ENCODE results near the gene GPRC5A. TPM values are rescaled to one million over a fixed set of nuclear protein-coding genes. Genes with fewer than 3 reads are reported as not detected.

GPRC5A gene
- total and polyA plus RNA-seq, 2 experiments from 2014 or later = 37.8 to 84.8 TPM

- no peak within 1 kb of the TSS for H3K9ac ChIP-seq
- no peaks in the 10 kb centered on the region for H3K27me3 ChIP-seq (replicated peaks; ENCODE audit: insufficient read depth)
- H4K20me1 ChIP-seq (ENCODE audit: insufficient read depth) = no peaks in the 10 kb centered on the region
- no peaks in the 10 kb centered on the region for H3K36me3 ChIP-seq (ENCODE audit: low read depth)
- no peak within 1 kb of the TSS for H3K4me2 ChIP-seq (ENCODE audit: unreplicated experiment)
- peaks cover 7% of the 10 kb centered on the region; the same call in 1 of the 2 replicates for H3K4me1 ChIP-seq (ENCODE audit: insufficient read depth)
- in situ Hi-C loops (cut with MboI) = no loop called here
- H3K4me3 ChIP-seq = no peak within 1 kb of the TSS
- H3K9me2 ChIP-seq (ENCODE audit: insufficient read depth) = no peaks in the 10 kb centered on the region
- peaks cover 13% of the 10 kb centered on the region; the same call in 1 of the 2 replicates for H3F3A ChIP-seq (ENCODE audit: insufficient read depth)
- TF ChIP-seq EZH2phosphoT487 (IDR thresholded peaks at IDR 0.05; ENCODE audit: insufficient read depth, low read depth) = no peak
- no peak for TF ChIP-seq EZH2 (IDR thresholded peaks at IDR 0.05; ENCODE audit: insufficient read depth, poor library complexity, severe bottlenecking)
- no peaks in the 10 kb centered on the region for H3K79me2 ChIP-seq (ENCODE audit: insufficient read depth)
- no peaks in the 10 kb centered on the region for H3K9me3 ChIP-seq (ENCODE audit: low read depth)
- no peak within 1 kb of the TSS for H3K27ac ChIP-seq
- WGBS, 2 experiments (ENCODE audit: low coverage in 1 of 2, low lambda C conversion rate in 2 of 2, missing lambda C conversion rate in 2 of 2) = 97% methylated on average over 6 of the region's 6 CpGs
- H2AFZ ChIP-seq = no peak within 1 kb of the TSS
- no peak for DNase-seq
Measured at GRCh38 chr12:12952036-12952435, 60.7 kb downstream of the GPRC5A start, which contains the start of gene GPRC5D. Gene GPRC5D (minus strand): TSS chr12:12952170. CDS start chr12:12950384, 1,786 bp downstream.

GRCh38 chr12:12954356-12954755, 63.0 kb downstream of the GPRC5A start:
- no peak for TF ChIP-seq EZH2phosphoT487 (IDR thresholded peaks at IDR 0.05; ENCODE audit: insufficient read depth, low read depth)
- TF ChIP-seq EZH2 (IDR thresholded peaks at IDR 0.05; ENCODE audit: insufficient read depth, poor library complexity, severe bottlenecking) = no peak
- no peak overlapping the region for H2AFZ ChIP-seq
- 59 to 63% methylated on average over 4 of the region's 4 CpGs for WGBS, 2 experiments (ENCODE audit: low coverage in 1 of 2, low lambda C conversion rate in 2 of 2, missing lambda C conversion rate in 2 of 2)

GRCh38 chr12:12954878-12955625, 63.7 kb downstream of the GPRC5A start:
- H3K9me2 ChIP-seq (ENCODE audit: insufficient read depth) = no peaks in the 10 kb centered on the region
- H3K36me3 ChIP-seq (ENCODE audit: low read depth) = no peaks in the 10 kb centered on the region
- no peak overlapping the region for H3K4me3 ChIP-seq
- TF ChIP-seq EZH2 (IDR thresholded peaks at IDR 0.05; ENCODE audit: insufficient read depth, poor library complexity, severe bottlenecking) (no peak), EZH2phosphoT487 (IDR thresholded peaks at IDR 0.05; ENCODE audit: insufficient read depth, low read depth) (no peak)
- no peaks in the 10 kb centered on the region for H3K79me2 ChIP-seq (ENCODE audit: insufficient read depth)
- DNase-seq = no peak
- in situ Hi-C loops (cut with MboI) = no loop called here
- no peak overlapping the region for H2AFZ ChIP-seq
- H3K4me2 ChIP-seq (ENCODE audit: unreplicated experiment) = no peak overlapping the region
- 85 to 86% methylated on average over 6 of the region's 6 CpGs for WGBS, 2 experiments (ENCODE audit: low coverage in 1 of 2, low lambda C conversion rate in 2 of 2, missing lambda C conversion rate in 2 of 2)
- no peaks in the 10 kb centered on the region for H4K20me1 ChIP-seq (ENCODE audit: insufficient read depth)
- no peaks in the 10 kb centered on the region for H3K27me3 ChIP-seq (replicated peaks; ENCODE audit: insufficient read depth)
- H3F3A ChIP-seq (ENCODE audit: insufficient read depth) = peaks cover 10% of the 10 kb centered on the region; the same call in 1 of the 2 replicates
- peaks cover 5% of the 10 kb centered on the region; the same call in 1 of the 2 replicates for H3K4me1 ChIP-seq (ENCODE audit: insufficient read depth)
- H3K9me3 ChIP-seq (ENCODE audit: low read depth) = no peaks in the 10 kb centered on the region
- H3K27ac ChIP-seq = no peak overlapping the region
- H3K9ac ChIP-seq = no peak overlapping the region

More at GRCh38 chr12:12954356-12954755, 63.0 kb downstream of the GPRC5A start:
- Histone ChIP-seq H4K20me1 (ENCODE audit: insufficient read depth) (no peaks in the 10 kb centered on the region), H3K27ac (no peak overlapping the region), H3K79me2 (ENCODE audit: insufficient read depth) (no peaks in the 10 kb centered on the region), H3K9me3 (ENCODE audit: low read depth) (no peaks in the 10 kb centered on the region), H3K4me1 (ENCODE audit: insufficient read depth) (peaks cover 5% of the 10 kb centered on the region; the same call in 1 of the 2 replicates), H3K36me3 (ENCODE audit: low read depth) (no peaks in the 10 kb centered on the region), H3K27me3 (replicated peaks; ENCODE audit: insufficient read depth) (no peaks in the 10 kb centered on the region), H3K4me3 (no peak overlapping the region), H3F3A (ENCODE audit: insufficient read depth) (peaks cover 10% of the 10 kb centered on the region; the same call in 1 of the 2 replicates), H3K4me2 (ENCODE audit: unreplicated experiment) (no peak overlapping the region), H3K9ac (no peak overlapping the region), H3K9me2 (ENCODE audit: insufficient read depth) (no peaks in the 10 kb centered on the region)
- in situ Hi-C loops (cut with MboI) = no loop called here
- peak; percentile 46 for DNase-seq

GRCh38 chr12:12958886-12959285, 67.5 kb downstream of the GPRC5A start:
- Histone ChIP-seq H3K9ac (no peak overlapping the region), H3K79me2 (ENCODE audit: insufficient read depth) (no peaks in the 10 kb centered on the region), H3K4me3 (no peak overlapping the region), H3K36me3 (ENCODE audit: low read depth) (no peaks in the 10 kb centered on the region), H3K4me2 (ENCODE audit: unreplicated experiment) (no peak overlapping the region), H3F3A (ENCODE audit: insufficient read depth) (peaks cover 10% of the 10 kb centered on the region; the same call in 1 of the 2 replicates), H3K9me3 (ENCODE audit: low read depth) (no peaks in the 10 kb centered on the region), H3K4me1 (ENCODE audit: insufficient read depth) (peaks cover 5% of the 10 kb centered on the region; the same call in 1 of the 2 replicates), H4K20me1 (ENCODE audit: insufficient read depth) (no peaks in the 10 kb centered on the region), H3K9me2 (ENCODE audit: insufficient read depth) (no peaks in the 10 kb centered on the region), H2AFZ (no peak overlapping the region), H3K27ac (no peak overlapping the region), H3K27me3 (replicated peaks; ENCODE audit: insufficient read depth) (no peaks in the 10 kb centered on the region)
- TF ChIP-seq EZH2phosphoT487 (IDR thresholded peaks at IDR 0.05; ENCODE audit: insufficient read depth, low read depth) (no peak), EZH2 (IDR thresholded peaks at IDR 0.05; ENCODE audit: insufficient read depth, poor library complexity, severe bottlenecking) (no peak)
- no peak for DNase-seq
- in situ Hi-C loops (cut with MboI) = no loop called here
- WGBS, 2 experiments (ENCODE audit: low coverage in 1 of 2, low lambda C conversion rate in 2 of 2, missing lambda C conversion rate in 2 of 2) = 80 to 85% methylated on average over 7 of the region's 7 CpGs

Measured in GM23248 (cell line).